Neuronal stem cell (in vitro differentiated cells): ENCODE results near the gene SAYSD1.
A peak's percentile ranks its signal among the peaks of the same experiment; 100 is the strongest.

ENCODE experiments used
- DNase-seq: peaks from one replicate; pipeline ENCODE4 v3.0.0-alpha.2; 2013; ENCODE audit warnings: low spot score
- H2AFZ ChIP-seq: one replicate; pipeline ENCODE4 v1.6.1; 2013; ENCODE audit warnings: mild to moderate bottlenecking, low read length, inconsistent platforms
- H2AK5ac ChIP-seq: 2 replicates; pipeline ENCODE4 v1.6.1; 2013; ENCODE audit warnings: low read depth, mild to moderate bottlenecking, inconsistent platforms, low read length, moderate library complexity, mixed read lengths
- H2BK120ac ChIP-seq: 2 replicates; pipeline ENCODE4 v1.6.1; 2013; ENCODE audit warnings: low read depth, mild to moderate bottlenecking, inconsistent platforms, low read length, moderate library complexity, mixed read lengths
- H2BK12ac ChIP-seq: one replicate; pipeline ENCODE4 v1.6.1; 2013; ENCODE audit warnings: low read length, inconsistent platforms
- H2BK15ac ChIP-seq: 2 replicates; pipeline ENCODE4 v1.6.1; 2013; ENCODE audit warnings: mild to moderate bottlenecking, low read length, inconsistent platforms, mixed read lengths
- H2BK5ac ChIP-seq: one replicate; pipeline ENCODE4 v1.6.1; 2013; ENCODE audit warnings: inconsistent platforms, mild to moderate bottlenecking, low read length, moderate library complexity
- H3K14ac ChIP-seq: one replicate; pipeline ENCODE4 v1.6.1; 2013; ENCODE audit warnings: low read length, inconsistent platforms
- H3K18ac ChIP-seq: 2 replicates; pipeline ENCODE4 v1.6.1; 2013; ENCODE audit warnings: low read length, inconsistent platforms
- H3K23ac ChIP-seq: 2 replicates; pipeline ENCODE4 v1.6.1; 2013; ENCODE audit warnings: low read depth, mild to moderate bottlenecking, mixed read lengths, low read length, inconsistent platforms; ENCODE audit not compliant: poor library complexity
- H3K27ac ChIP-seq: replicated peaks from 3 replicates; pipeline ENCODE4 v1.5.1; 2013; ENCODE audit warnings: low read length, inconsistent platforms
- H3K27me3 ChIP-seq, 3 experiments: 2 replicates each; pipeline ENCODE4 v1.6.1; 2013; ENCODE audit warnings: low read length in 3 of 3, mild to moderate bottlenecking in 2 of 3, inconsistent platforms in 1 of 3, low read depth in 1 of 3, mixed read lengths in 1 of 3, moderate library complexity in 1 of 3; ENCODE audit not compliant: control insufficient read depth in 3 of 3, insufficient read depth in 3 of 3
- H3K36me3 ChIP-seq, 2 donors: replicated peaks in 1 of 2; 2 replicates each; pipeline ENCODE4 v1.6.1; 2013; ENCODE audit warnings: low read length in 2 of 2; ENCODE audit not compliant: control insufficient read depth in 2 of 2, insufficient read depth in 2 of 2
- H3K4ac ChIP-seq: 2 replicates; pipeline ENCODE4 v1.6.1; 2013; ENCODE audit warnings: inconsistent platforms, mild to moderate bottlenecking, low read length, moderate library complexity
- H3K4me1 ChIP-seq, 2 donors: 1 replicate in 1 of 2; 2 replicates in 1 of 2; pipeline ENCODE4 v1.6.1; 2013; ENCODE audit warnings: low read length in 2 of 2, low read depth in 1 of 2; ENCODE audit not compliant: control insufficient read depth in 2 of 2, insufficient read depth in 1 of 2
- H3K4me2 ChIP-seq: one replicate; pipeline ENCODE4 v1.6.1; 2013; ENCODE audit warnings: mild to moderate bottlenecking, low read length, inconsistent platforms; ENCODE audit not compliant: insufficient read depth, poor library complexity, severe bottlenecking
- H3K4me3 ChIP-seq, 2 donors: 2 replicates each; pipeline ENCODE4 v1.5.1; 2013; ENCODE audit warnings: low read length in 2 of 2, mild to moderate bottlenecking in 2 of 2, inconsistent platforms in 1 of 2, moderate library complexity in 1 of 2
- H3K79me1 ChIP-seq: one replicate; pipeline ENCODE4 v1.6.1; 2013; ENCODE audit warnings: low read depth, mild to moderate bottlenecking, inconsistent platforms, low read length, moderate library complexity
- H3K9ac ChIP-seq: one replicate; pipeline ENCODE4 v1.6.1; 2013; ENCODE audit warnings: mild to moderate bottlenecking, low read depth, low read length, inconsistent platforms; ENCODE audit not compliant: poor library complexity
- H3K9me3 ChIP-seq, 2 donors: replicated peaks in 1 of 2; 2 replicates each; pipeline versions ENCODE3 to v1.6.1; 2013; ENCODE audit warnings: low read length in 2 of 2, mild to moderate bottlenecking in 2 of 2, inconsistent platforms in 1 of 2, low read depth in 1 of 2, mixed read lengths in 1 of 2, moderate library complexity in 1 of 2; ENCODE audit not compliant: control insufficient read depth in 2 of 2, insufficient read depth in 1 of 2
- H4K8ac ChIP-seq: one replicate; pipeline ENCODE4 v1.6.1; 2013; ENCODE audit warnings: low read depth, mild to moderate bottlenecking, inconsistent platforms, low read length, moderate library complexity
- H4K91ac ChIP-seq: one replicate; pipeline ENCODE4 v1.6.1; 2013; ENCODE audit warnings: low read length, low read depth, mild to moderate bottlenecking, inconsistent platforms; ENCODE audit not compliant: poor library complexity
- WGBS, 2 donors: extraction: QIAGEN DNeasy Blood & Tissue Kit; methylation state at CpG; one replicate each; pipeline ENCODE4 v1.1.7; 2013; ENCODE audit warnings: missing lambda C conversion rate in 2 of 2, mixed read lengths in 1 of 2; ENCODE audit not compliant: insufficient read length in 2 of 2, insufficient replicate concordance in 1 of 2; ENCODE audit errors: extremely low coverage in 2 of 2; 5-methylcytosine and 5-hydroxymethylcytosine counted together

The SAYSD1 gene

GRCh38 chr6:39077882-39078594 lies 36.9 kb downstream of the SAYSD1 start:
- Histone ChIP-seq H2AK5ac (no peak overlapping the region), H4K91ac (no peak overlapping the region), H3K27me3 (peaks cover 0 to 11% (median 0%) of the 10 kb centered on the region in 3 experiments), H3K4me2 (no peak overlapping the region), H2BK12ac (no peak overlapping the region), H3K4me3 (no peak overlapping the region), H3K4ac (no peak overlapping the region), H4K8ac (no peak overlapping the region), H2AFZ (no peak overlapping the region), H2BK15ac (no peak overlapping the region), H3K9ac (no peak overlapping the region), H3K27ac (no peak overlapping the region), H3K9me3 (no peaks in the 10 kb centered on the region), H3K14ac (peak overlapping the region; percentile 15), H3K23ac (peak overlapping the region; percentile 67), H3K18ac (peak overlapping the region; percentile 17), H2BK120ac (peak overlapping the region; percentile 14), H2BK5ac (no peak overlapping the region), H3K79me1 (no peaks in the 10 kb centered on the region), H3K36me3 (no peaks in the 10 kb centered on the region), H3K4me1 (peaks cover 4 to 8% of the 10 kb centered on the region in 2 donors)
- WGBS, 2 donors: no CpG with 5 or more reads among the region's 11 CpGs
- no peak for DNase-seq

- H2BK12ac ChIP-seq: no peak overlapping the region
- H3K27me3 ChIP-seq: peaks cover 0 to 21% (median 0%) of the 10 kb centered on the region in 3 experiments
- H3K4ac ChIP-seq: no peak overlapping the region
- H3K18ac ChIP-seq: no peak overlapping the region
- WGBS, 2 donors: no CpG with 5 or more reads among the region's 9 CpGs
- no peak overlapping the region for H2BK5ac ChIP-seq
- no peak overlapping the region for H2AK5ac ChIP-seq
- H4K8ac ChIP-seq: no peak overlapping the region
- no peaks in the 10 kb centered on the region for H3K79me1 ChIP-seq
- no peak overlapping the region for H2BK15ac ChIP-seq
- no peak overlapping the region for H2BK120ac ChIP-seq
- H2AFZ ChIP-seq: no peak overlapping the region
- no peak overlapping the region for H3K4me2 ChIP-seq
- H3K14ac ChIP-seq: no peak overlapping the region
- no peak overlapping the region for H3K9ac ChIP-seq
- H3K4me1 ChIP-seq: peaks cover 4 to 8% of the 10 kb centered on the region in 2 donors
- DNase-seq: no peak
- no peak overlapping the region for H3K27ac ChIP-seq
- no peaks in the 10 kb centered on the region for H3K36me3 ChIP-seq
- H3K4me3 ChIP-seq: no peak overlapping the region
- H3K23ac ChIP-seq: no peak overlapping the region
- no peaks in the 10 kb centered on the region for H3K9me3 ChIP-seq
- no peak overlapping the region for H4K91ac ChIP-seq
Measured at GRCh38 chr6:39076623-39077535, 38.1 kb downstream of the SAYSD1 start.

DNA sequence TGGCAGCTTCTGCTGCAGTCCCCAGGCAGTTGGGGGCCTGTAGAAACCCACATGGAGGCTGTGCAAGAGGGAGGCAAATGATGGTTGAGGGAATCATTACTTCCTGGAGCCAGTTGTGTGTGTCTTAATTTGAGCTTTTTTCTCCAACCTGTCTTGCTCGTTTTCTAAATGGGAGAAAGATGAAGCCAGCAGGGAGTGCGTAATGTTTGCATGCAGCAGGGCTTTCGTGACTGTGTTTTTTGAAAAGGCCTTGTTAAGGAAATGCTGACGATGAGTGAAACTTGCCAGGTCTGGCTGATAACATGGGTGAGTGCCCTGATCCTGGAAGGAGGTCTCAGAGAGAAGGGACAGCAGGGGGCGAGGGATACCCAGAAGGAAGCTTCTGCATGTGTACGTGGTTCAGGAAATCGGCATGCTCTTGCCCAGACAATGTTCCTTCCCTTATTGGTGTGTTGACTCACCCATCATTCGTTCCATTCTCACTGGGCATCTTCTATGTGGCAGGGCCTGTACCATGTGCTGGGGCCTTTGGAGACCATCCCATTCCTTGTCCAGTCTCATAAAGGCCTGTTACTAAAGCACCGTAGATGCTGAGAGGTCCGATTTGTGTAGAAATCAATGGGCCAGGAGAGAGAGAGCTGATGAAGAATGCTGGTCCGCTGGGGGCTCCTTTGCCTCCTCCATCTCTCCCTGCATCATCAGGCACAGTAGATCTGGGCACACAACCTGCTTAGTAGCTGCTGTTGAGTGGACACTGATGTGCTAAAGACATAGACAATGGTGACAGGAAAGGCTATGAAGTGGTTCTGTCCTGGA lies 39.0 kb downstream of the SAYSD1 start:
- Histone ChIP-seq H3K4me2 (no peak overlapping the region), H3K4me3 (no peak overlapping the region), H3K14ac (no peak overlapping the region), H3K79me1 (no peaks in the 10 kb centered on the region), H3K9ac (no peak overlapping the region), H3K4ac (no peak overlapping the region), H4K8ac (no peak overlapping the region), H2BK15ac (no peak overlapping the region), H3K23ac (no peak overlapping the region), H3K27ac (no peak overlapping the region), H4K91ac (no peak overlapping the region), H3K27me3 (peaks cover 0 to 21% (median 0%) of the 10 kb centered on the region in 3 experiments), H2BK120ac (no peak overlapping the region), H3K36me3 (no peaks in the 10 kb centered on the region), H3K18ac (no peak overlapping the region), H2AK5ac (no peak overlapping the region), H2BK12ac (no peak overlapping the region), H2AFZ (no peak overlapping the region), H2BK5ac (no peak overlapping the region), H3K4me1 (peaks cover 4 to 8% of the 10 kb centered on the region in 2 donors), H3K9me3 (no peaks in the 10 kb centered on the region)
- DNase-seq: no peak
- WGBS, 2 donors: no CpG with 5 or more reads among the region's 11 CpGs
